ENCODE results near the gene OR2V2. TPM values are rescaled to one million over a fixed set of nuclear protein-coding genes. Genes with fewer than 3 reads are reported as not detected.

The OR2V2 gene
- total and polyA plus RNA-seq, 10 of the 15 experiments (the other 5 are each of a cell fraction or from before 2014, with no cell fraction given), result 0.26 TPM; not detected in 9

DNA sequence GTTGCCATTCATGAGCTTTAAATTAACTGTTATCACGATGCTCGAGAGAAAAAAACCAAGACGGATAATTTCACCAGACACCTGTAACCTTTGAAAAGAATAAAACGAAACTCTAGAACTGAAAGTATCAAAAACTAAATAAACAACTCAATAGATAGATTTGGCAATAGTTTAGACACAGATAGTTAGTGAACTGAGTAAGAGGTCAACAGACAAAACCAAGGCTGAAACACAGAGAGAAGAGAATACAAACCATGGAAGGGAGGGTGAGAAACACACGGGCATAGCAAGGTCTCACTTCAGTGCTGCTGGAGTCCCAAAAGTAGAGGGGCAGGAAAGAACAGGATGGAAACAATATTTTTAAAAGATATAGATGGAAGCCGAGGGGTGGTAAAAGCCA, 13.1 kb upstream of the OR2V2 start:
- Histone ChIP-seq H3K4me1 (ENCODE audit: control insufficient read depth, insufficient read depth, low read length) (no peaks in the 10 kb centered on the region), H4K20me1 (ENCODE audit: control insufficient read depth, insufficient read depth) (no peaks in the 10 kb centered on the region), H2AFZ (ENCODE audit: control insufficient read depth, low read depth, low read length) (no peak overlapping the region), H3K9me3 (replicated peaks; ENCODE audit: control insufficient read depth, insufficient read depth, low read length) (peaks cover 1% of the 10 kb centered on the region; the same call in 1 of the 3 replicates), H3K4me3 (no peak overlapping the region), H3K27ac (ENCODE audit: control insufficient read depth, insufficient read depth) (no peak overlapping the region), H3K4me2 (ENCODE audit: control insufficient read depth, insufficient read depth) (no peak overlapping the region), H3K27me3 (replicated peaks in 1 of 2; ENCODE audit: control insufficient read depth in 2 of 2, insufficient read depth in 2 of 2, low read length in 1 of 2) (no peaks in the 10 kb centered on the region; a peak in 1 of 4 replicates), H3K9ac (ENCODE audit: control insufficient read depth, insufficient read depth, low read length) (no peak overlapping the region), H3K79me2 (ENCODE audit: control insufficient read depth, insufficient read depth, low read length) (no peaks in the 10 kb centered on the region), H3K36me3 (ENCODE audit: control insufficient read depth in 2 of 2, insufficient read depth in 2 of 2, low read length in 1 of 2) (no peaks in the 10 kb centered on the region)
- intact Hi-C loops (cut with micrococcal nuclease; ENCODE audit: unreplicated experiment) (no loop called here), in situ Hi-C loops (cut with MboI) (no loop called here)
- ChIA-PET SMC1A (ENCODE audit: uncharacterized antibody, unreplicated experiment) (interaction anchor here (0.7 to 1.4 kb wide), 6 partner anchors 8 to 265 kb away, joined by 3 to 5 read pairs (median 4); no protein-coding TSS in a partner anchor), POLR2A (interaction anchor here (0.6 to 1.3 kb wide), 5 partner anchors 8 to 123 kb away, joined by 3 to 8 read pairs (median 4); no protein-coding TSS in a partner anchor), CTCF (interaction anchor here (0.7 to 1.4 kb wide), 4 partner anchors 23 to 79 kb away, joined by 3 to 5 read pairs (median 3); no protein-coding TSS in a partner anchor), RAD21 (ENCODE audit: unreplicated experiment) (interaction anchor here (0.9 to 1.8 kb wide), 3 partner anchors 16 to 35 kb away, joined by 3 to 6 read pairs (median 4); no protein-coding TSS in a partner anchor)
- 66% methylated on average over 6 of the region's 6 CpGs for WGBS (ENCODE audit: insufficient coverage, insufficient replicate concordance, low lambda C conversion rate, missing lambda C conversion rate)
- no TSS peak for BruUV-seq (replicated peaks)
- FAIRE-seq (no peak), ATAC-seq (peak; percentile 44; the same call in 1 of the 3 replicates), DNase-seq (ENCODE audit: low read depth, low spot score) (no peak)
- no peak for TF ChIP-seq FOXK2 (IDR thresholded peaks at IDR 0.05)
- TF ChIP-seq NR2F1 (conservative IDR thresholded peaks at IDR 0.05), result no peak
- TF ChIP-seq ZNF687 (IDR thresholded peaks at IDR 0.05), result no peak
- no peak for TF ChIP-seq NFIC (IDR thresholded peaks at IDR 0.05; ENCODE audit: low read depth, low read length)
- TF ChIP-seq KLF5 (IDR thresholded peaks at IDR 0.05; ENCODE audit: partially characterized antibody), result no peak
- no peak for TF ChIP-seq EED (IDR thresholded peaks at IDR 0.05; ENCODE audit: low read depth)
- no peak for TF ChIP-seq HSF1 (IDR thresholded peaks at IDR 0.05; ENCODE audit: low read depth, low read length)
- TF ChIP-seq, protein P1, sequence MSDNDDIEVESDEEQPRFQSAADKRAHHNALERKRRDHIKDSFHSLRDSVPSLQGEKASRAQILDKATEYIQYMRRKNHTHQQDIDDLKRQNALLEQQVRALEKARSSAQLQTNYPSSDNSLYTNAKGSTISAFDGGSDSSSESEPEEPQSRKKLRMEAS (IDR thresholded peaks at IDR 0.05; ENCODE audit: low read depth, low read length), result no peak
- TF ChIP-seq RAD51 (IDR thresholded peaks at IDR 0.05), result no peak
- no peak for TF ChIP-seq POU2F2 (IDR thresholded peaks at IDR 0.05; ENCODE audit: borderline replicate concordance, low read depth, low read length)
- TF ChIP-seq, protein P2, sequence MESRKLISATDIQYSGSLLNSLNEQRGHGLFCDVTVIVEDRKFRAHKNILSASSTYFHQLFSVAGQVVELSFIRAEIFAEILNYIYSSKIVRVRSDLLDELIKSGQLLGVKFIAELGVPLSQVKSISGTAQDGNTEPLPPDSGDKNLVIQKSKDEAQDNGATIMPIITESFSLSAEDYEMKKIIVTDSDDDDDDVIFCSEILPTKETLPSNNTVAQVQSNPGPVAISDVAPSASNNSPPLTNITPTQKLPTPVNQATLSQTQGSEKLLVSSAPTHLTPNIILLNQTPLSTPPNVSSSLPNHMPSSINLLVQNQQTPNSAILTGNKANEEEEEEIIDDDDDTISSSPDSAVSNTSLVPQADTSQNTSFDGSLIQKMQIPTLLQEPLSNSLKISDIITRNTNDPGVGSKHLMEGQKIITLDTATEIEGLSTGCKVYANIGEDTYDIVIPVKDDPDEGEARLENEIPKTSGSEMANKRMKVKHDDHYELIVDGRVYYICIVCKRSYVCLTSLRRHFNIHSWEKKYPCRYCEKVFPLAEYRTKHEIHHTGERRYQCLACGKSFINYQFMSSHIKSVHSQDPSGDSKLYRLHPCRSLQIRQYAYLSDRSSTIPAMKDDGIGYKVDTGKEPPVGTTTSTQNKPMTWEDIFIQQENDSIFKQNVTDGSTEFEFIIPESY (IDR thresholded peaks at IDR 0.05), result no peak
- no peak for TF ChIP-seq HDGF (IDR thresholded peaks at IDR 0.05)
- no peak for TF ChIP-seq ZSCAN29 (IDR thresholded peaks at IDR 0.05)
- no peak for TF ChIP-seq SIX5 (IDR thresholded peaks at IDR 0.05; ENCODE audit: low read depth, low read length, severe bottlenecking)
- TF ChIP-seq SMARCA5 (IDR thresholded peaks at IDR 0.05), result no peak
- TF ChIP-seq ATF7 (IDR thresholded peaks at IDR 0.05; ENCODE audit: low read depth), result no peak
- TF ChIP-seq NR2C2 (IDR thresholded peaks at IDR 0.05; ENCODE audit: borderline replicate concordance, control insufficient read depth, insufficient read length, low read depth), result no peak
